ENCODE data around the gene TTC39C.
"Not testable (repeated sequence)": the region's sequence is repeated elsewhere in the genome, so short reads cannot be mapped to it uniquely, and the experiment has no call there.

The TTC39C gene

DNA sequence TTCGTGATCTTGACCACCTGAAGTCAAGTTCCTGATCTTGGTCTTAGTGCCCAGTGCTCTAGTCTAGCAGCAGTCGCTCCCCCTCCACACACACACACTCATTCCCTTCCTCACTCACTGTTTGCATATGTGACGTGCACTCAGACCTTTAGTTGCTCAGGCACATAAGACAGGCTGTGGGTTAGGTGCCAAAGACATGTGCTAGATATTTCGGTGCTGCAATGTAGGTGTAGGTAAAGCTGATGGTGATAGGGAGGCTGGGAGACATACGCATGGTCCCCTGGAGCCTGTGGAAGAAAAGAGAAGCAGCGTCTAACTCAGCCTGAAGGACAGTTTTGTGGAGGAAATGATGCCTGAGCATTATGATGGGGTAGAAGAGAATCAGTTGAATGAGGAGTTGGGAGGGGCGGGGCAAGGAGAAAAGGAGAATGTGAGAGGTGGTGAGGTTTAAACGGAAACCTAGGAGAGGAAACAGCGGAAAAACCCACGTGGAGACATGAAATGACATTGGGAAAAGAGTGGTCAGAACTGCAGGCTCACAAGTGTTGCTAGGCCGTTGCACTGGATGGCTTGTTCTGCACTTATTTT is 3.8 kb downstream of the TTC39C start:
- DNase-seq: no peak

DNA sequence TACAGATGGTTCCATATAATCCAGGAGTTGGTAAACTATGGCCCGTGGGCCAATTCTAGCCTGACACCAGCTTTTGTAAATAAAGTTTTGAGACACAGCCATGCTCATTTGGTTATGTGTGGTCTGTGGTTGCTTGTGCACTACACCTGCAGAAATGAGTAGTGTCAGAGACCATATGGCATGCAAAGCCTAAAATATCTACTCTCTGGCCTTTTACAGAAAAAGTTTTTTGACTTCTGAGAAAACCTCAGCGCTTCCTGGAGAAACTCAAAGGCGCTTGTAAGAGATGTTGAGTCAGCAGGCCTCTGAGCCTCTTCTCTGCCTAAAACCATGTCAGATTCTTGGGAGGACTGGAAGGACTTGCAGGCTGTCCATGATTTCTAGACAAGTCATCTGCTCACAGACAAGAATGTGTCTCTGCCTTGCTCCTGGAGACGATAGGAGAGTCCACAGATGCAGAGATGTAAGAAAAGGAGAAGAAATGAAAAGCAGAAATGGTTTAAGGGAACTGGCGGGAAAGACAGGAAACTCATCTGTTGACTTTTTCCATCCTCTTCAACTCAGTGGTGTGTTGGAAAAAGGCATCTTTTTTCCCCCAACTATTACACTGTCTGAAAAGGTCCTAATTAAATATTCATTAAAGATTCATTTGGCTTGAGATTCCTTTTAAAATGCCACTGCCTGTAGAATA is 5.2 kb downstream of the TTC39C start:
- DNase-seq: peak; percentile 6 to 63 (median 36)

DNA sequence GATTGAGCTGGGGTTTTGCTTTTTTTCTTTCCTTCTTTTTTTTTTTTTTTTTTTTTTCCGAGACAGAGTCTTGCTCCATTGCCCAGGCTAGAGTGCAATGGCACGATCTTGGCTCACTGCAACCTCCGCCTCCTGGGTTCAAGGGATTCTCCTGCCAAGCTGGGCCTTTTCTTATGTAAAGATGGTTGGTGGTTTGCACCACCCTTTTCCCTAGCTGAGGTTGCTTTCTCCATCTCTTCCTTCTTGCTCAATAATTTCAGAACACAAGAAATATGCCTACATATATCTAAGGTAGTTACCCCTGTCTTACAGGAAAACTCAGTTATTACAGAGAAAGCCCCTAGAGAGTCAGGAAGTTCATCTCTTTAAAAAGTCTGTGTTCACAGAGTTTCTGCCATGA is 7.0 kb downstream of the TTC39C start:
- DNase-seq: no peak

DNA sequence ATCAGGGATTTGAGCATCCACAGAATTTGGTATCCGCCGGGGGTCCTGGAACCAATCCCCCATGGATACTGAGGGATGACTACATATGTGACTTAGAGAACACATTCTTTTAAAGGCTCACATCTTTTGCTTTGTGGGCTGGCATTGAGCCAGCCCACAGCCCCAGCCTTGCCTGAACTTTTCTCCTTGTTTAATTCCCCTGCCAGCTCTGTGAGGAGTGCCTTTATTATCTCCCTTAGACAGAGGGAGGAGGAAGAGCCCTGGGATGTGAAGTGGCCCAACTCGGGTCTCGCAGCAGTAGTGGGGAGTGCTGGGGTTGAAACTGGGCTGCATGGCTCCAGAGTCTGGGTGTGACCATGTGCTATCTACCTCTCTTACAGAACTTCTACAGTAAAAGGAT is 7.6 kb downstream of the TTC39C start:
- DNase-seq: no peak

DNA sequence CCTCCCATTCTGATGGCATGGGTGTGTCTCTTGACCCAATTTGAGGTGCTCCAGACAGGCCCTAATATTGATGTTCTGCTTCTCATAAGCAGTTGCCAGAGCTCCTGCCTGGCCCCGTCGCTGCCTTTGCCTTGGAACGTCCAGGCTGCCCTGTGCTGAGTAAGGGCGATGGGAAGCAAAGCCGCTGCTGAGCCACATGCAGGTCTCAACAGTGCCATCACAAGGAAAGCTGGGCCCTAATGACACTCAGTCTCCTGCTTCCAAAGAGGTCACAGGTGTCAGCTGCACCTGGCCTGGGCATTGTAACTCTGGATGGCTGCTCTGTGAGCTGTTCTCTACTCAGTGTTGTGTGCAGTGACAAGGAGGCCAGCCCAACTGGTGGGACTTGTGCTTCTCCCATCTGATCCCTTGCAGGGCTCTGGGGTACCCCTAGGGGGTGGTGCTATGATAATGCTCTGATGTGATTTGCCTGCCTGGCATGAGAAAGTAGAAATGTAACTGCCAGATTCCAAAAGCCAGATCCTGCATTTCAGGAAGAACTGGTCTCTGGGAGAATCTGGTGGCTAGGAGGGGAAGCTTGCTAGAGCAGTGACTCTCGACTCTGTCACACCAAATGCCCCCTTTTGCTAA is 8.7 kb downstream of the TTC39C start:
- no peak for DNase-seq

DNA sequence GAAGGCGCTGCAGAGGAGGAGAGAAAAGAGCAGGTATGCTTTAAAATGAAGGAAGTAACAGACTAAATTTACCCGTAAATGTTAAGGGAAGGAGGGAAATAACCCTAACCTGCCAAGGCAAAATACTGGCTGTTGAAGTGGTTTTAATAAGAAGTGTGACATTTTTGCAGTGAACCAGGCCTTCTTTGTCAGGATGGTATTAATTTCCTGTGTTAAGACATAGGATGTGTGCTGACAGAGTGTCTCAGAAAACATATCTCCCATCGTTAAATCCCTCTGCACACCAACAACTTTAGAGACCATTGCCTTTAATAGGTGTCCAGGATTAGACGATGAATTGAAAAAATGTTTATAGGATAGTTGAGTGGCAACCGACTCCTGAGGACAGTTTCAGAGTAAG is 9.9 kb downstream of the TTC39C start:
- no peak for DNase-seq

DNA sequence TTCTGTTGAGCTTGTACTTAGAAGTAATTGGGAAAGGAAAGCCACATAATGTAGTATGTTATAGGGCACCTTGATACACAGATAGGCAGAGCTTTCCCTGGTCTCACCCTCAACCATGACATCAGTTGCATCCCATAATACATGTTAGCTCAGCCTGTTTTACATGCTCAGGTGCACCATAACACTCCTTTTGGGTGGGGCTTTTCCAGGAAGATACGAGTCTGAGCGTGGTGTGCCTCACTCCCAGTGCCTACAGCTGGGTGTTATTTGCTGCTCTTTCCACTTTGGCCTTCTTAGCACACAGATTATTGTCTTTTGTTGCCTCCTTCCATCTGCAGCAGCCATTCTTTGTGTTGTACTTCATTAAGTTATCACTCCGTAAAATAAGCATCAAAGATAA is 11.9 kb downstream of the TTC39C start:
- DNase-seq: no peak

DNA sequence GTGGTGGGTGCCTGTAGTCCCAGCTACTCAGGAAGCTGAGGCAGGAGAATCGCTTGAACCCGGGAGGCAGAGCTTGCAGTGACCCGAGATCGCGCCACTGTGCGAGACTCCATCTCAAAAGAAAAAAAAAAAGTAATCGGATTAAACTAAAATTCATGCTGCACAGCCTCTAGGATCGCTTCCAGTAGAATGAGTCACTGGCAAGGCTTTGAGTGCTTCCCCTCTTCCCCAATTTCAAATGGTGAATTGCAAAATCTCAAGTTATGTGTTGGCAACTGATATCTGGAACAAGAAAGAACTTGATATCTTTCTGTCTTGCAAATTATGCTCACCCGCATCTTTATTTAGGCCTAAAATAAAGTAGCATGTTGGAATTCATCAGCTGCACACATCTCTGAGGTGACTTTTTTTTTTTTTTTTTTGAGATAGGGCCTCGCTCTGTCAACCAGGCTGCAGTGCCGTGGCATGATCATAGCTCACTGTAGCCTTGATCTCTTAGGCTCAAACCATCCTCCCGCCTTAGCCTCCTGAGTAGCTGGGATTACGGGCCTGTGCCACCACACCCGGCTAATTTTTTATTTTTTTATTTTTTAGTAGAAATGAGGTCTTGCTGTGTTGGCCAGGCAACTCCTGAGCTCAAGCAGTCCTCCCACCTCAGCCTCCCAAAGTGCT is 12.7 kb downstream of the TTC39C start:
- no peak for DNase-seq

DNA sequence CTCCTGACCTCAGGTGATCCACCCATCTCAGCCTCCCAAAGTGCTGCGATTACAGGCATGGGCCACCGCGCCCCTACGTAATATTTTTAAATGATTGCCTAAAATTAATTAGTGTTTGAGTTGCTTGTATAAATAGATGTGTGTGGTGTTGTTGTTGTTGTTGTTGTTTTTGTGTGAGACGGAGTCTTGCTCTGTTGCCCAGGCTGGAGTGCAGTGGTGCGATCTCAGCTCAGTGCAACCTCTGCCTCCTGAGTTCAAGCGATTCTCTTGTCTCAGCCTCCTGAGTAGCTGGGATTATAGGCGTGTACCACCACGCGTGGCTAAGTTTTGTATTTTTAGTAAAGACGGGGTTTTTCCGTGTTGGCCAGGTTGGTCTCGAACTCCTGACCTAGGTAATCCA is 14.4 kb downstream of the TTC39C start:
- DNase-seq: not testable (repeated sequence)

DNA sequence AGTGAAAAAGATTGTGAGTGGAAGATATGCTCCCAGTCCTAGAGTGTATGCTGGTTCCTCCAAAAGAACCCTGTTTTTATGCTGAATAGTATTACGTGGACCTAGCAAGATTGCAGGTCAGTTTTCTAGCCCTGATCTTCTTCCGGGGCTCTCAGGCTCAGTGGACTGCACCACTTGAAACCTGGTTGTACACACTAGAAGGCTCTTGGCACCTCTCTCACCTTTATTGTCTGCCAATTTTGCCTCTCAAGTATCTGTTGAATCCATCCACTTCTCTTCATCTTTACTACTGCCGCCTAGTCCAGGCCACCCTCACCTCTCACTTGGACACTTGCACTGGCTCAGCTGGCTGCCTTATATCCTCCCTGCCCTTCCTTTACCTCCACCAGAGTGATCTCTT is 16.8 kb downstream of the TTC39C start:
- no peak for DNase-seq

DNA sequence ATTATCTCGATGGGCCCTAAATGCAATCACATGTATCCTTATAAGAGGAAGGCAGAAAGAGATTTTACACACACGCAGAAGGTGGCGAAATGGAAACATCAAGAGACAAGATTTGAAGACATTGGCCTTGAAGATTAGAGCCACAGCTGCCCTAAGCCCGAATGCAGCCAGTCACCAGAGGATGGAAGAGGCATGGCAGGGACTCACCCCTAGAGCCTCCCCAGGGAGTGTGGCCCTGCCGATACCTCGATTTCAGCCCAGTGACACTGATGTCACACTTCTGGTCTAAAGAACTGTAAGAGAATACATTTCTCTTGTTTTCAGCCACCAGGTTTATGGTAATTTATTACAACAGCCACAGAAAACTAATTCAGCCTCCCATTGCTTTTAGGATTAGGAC is 17.4 kb downstream of the TTC39C start:
- no peak for DNase-seq

DNA sequence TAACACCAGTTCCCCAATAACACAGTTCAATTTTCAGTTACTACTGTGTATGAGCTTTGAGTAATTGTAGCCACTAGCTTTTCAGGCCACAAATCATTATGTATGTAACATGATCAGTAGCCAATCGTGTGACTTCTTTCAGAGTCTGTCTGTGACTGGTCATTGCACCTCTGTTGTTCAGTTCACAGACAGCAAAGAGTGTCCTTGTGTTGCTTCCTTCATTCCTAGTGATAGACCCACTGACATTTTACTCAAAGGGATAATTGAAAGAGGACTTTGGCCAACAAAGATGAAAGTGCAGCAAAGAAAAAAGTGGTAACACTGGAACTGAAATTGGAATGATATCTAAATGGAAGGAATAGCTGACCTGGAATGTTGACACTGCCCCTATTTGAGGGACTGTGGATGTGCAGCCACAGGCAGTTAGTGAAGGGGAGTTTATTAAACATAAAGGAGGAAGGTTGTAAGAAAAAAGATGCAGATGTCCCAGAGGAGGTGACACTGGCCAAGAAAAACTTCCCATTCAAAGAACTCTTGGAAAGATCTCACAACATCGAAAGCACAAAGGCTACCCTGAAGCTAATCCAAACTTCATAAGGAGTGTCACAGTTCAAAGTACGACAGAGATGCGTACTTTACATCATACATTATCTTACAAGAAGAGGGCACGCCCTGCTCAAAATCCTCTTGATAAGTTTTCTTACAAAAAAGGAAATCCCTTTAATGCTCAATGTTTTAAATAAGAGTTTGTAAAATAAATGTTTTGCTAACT is 19.3 kb downstream of the TTC39C start:
- DNase-seq: no peak

DNA sequence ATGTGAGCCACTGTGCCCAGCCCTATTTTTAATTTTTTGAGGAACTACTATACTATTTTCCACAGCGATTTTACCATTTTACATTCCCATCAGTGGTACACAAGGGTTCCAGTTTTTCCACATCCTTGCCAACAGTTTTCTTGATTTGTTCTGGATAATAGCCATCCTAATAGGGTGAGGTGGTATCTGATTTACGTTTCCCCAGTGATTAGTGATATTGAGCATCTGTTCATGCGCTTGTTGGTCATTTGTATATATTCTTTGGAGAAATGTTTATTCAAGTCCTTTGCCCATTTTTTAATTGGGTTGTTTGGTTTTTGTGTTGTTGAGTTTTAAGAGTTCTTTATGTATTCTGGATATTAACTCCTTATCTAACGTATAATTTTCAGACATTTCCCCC is 20.8 kb downstream of the TTC39C start:
- no peak for DNase-seq

DNA sequence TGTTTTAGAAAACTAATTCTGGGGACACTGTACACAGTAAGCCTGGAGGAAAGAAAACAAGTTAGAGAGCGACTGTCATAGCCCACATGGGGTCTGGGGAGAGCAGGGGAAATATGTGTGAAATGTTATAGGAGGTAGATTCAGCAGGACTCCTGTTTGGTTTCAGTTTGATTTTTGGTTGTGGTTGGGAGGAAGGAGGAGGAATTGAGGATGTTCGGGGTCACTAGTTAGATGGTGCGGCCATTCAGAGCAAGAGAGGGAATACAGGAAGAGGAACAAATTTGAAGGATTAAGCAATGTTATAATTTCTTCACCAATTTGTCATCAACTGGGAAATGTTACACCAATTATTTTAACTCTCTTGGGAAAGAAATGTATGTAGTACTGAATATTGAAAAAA is 25.1 kb downstream of the TTC39C start:
- no peak for DNase-seq

DNA sequence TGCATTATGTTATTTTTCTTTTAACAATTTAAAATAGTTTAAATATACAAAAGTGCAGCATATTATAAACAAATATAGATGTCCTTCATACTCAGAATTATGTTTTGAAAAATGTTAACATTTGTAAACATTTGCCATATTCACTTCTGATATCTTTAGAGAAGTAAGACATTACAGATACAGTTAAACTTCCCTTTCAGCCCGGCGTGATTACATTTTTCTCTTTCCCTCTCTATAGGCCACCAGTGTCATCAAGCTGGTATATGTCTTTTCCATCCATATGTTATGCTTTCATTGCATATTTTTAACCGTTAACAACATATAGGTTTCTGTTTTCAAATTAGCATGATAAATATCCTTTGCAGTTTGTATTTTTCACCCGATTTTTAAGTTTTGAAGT is 27.1 kb downstream of the TTC39C start:
- DNase-seq: no peak

DNA sequence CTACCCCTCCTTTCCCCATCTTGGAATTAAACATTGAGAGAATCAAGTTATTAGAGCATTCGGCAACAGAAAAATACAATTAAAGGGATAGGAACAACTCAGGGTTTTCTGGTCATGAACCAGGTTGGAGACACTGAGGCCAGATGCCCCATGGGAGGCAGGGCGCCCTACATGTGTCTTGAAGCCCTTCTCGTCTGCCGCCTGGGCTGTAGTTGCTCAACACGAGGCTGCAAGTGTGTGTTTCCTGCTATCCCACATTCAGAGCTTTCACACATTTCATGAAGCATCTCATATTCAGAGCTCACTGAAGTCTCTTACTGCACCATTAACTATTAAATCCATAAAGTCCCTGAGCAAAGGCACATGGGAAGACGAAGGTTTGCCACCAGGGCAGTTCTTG is 28.8 kb downstream of the TTC39C start:
- no peak for DNase-seq

DNA sequence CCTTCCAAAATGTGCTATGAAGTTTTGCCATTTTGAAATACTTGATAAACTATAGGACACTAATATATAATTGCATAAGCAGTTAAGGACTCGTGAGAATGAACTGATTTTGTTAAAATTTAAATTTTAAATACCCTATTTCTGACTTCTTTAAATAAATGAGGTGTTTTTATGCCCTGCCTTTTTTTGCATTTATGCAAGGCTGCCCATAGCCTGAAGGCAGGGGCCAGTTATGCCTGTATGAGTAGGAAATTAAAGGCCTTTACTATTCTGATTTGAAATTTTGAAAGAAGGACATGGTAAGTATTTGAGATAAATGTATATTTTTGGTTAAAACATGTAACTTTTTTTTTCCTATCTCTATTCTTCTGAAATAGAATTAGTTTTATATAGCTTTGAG is 33.7 kb downstream of the TTC39C start:
- DNase-seq: no peak

DNA sequence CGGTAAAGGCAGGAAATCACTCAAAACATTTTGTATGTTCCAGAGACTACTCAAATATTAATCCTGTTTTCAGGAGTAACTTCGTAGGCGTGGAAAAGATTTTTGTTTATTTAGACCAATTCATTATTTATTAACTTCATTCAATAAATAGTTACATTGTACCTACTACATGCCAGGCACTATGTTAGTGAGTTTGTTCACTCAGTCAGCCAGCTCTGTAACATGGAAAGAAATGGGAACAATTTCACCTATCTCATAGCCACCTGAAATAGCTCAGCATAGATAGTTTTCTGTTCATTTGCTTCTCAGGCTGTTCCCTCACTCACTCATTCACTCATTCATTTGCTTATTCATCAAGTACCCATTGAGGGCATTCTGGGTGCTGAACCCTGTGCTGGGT is 34.6 kb downstream of the TTC39C start:
- DNase-seq: no peak

DNA sequence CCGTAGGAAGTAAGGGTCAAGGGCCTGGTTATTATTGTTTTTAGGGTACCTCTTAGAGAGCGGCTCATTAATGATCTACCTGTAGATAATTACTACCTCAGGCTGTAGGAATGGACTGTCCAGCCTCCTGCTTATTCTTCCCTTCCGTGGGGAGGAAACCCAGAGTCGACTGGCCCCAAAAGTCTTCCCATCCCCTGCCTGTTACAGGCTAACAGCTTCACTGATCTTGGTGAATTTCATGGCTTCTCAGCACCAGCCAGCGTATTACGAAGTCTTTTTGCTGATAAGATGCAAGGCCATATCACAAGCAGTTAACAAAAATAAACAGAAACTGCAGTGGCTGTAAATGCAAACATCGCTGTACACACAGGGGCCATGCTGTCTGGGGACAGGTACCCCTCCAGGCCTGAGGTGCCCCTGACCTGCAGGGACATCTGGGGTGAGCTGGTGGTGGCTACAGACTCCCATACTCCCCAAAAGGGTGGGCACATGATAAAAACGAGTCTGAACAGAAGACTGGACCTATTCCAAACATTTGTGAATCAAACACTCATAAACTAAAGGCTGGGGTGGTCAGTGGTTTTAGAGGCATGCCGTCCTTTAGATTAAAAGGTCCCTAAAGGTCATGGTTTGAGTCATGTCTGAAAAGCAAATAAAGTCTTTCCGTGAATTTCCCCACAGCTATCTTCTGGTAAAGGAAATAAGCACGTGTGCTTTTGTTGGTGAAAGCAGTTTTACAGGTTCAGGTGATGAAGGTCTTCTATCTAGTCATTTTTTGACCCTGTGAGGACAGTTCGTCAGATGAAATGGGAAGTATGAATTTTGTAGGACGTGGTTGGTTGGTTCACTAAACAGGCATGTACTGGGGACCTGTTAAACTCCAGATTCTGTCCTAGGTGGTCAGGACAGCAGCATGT is 36.7 kb downstream of the TTC39C start:
- no peak for DNase-seq

DNA sequence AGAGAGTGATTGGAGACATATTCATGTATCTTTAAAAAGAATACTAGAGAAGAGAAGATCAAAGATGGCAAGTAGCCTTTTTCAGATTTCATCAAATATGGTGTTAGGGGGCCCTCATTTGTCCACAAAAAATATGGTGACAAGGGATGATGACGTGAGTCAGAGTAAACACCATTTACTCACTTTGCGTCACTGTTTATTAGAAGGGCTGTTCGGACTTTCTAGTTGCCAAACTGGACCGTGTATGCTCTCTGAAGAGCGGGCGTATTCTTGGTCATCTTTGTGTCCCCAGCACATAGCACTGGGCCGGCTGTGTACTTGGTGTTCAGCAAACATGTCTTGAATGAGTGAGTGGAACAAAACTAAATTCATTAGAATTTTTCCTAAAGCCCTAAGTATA is 37.5 kb downstream of the TTC39C start:
- peak in 1 of 6 experiments; percentile 3 for DNase-seq

DNA sequence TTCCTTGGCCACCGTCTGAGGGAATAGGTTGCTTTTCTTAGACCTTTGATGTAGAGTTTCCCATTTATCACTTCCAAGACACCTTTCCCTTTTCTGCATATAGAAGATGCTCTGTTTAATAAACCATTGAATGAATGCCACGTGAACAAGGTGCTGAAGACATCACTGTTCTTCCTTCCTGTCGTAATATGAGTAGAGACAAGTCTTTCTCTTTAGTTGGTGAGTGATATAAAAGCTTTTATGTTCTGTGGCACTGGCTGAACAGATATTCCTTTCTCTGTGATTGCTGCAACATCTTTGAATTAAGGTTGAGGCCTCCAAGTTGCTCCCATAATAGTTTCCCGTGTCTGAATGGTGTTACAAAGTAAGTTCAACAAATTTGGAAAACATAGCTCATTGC is 38.7 kb downstream of the TTC39C start:
- DNase-seq: peak in 2 of 6 experiments; percentile 7 to 13

DNA sequence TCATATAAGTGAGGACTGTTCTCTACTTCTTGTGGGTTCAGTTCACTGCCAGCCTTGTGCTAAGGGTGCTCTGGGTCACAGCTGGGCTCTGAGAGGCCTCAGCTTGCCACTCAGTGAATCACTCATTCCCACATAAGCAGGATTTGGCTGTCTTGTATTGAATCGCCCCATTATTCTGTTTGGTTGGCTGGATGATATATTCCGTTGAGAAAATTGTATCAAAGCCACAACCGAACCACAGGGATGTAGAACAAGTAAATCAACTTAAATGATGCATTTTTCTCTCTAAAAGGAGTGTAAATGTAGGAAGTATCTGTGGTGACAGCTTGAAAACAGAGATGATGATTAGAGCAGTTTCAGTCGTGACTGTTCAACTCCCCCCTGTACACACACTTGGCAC is 39.6 kb downstream of the TTC39C start:
- no peak for DNase-seq

Measured in stimulated activated naive CD4-positive, alpha-beta T cell (primary cell).